ENCODE data around the gene PKIG. TPM values are rescaled to one million over a fixed set of nuclear protein-coding genes. Genes with fewer than 3 reads are reported as not detected.

Gene PKIG
- total RNA-seq, 1 experiment from 2014 or later, result 66.3 TPM

DNA sequence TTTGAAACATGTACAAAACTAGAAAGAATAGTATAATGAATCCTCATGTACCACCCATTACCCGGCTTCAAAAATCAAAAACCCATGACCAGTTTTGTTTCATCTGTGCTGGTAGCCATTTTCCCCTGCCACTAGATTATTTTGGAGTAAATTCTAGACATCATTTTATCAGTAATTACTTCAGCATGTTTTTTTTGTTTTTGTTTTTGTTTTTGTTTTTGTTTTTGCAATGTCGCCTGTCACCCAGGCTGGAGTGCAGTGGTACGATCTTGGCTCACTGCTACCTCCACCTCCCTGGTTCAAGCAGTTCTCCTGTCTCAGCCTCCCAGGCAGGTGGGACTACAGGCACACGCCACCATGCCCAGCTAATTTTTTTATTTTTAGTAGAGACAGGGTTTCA lies 8.0 kb upstream of the PKIG start:
- DNase-seq (ENCODE audit: low read depth, low spot score) (no peak), ATAC-seq (no peak)
- Histone ChIP-seq H3K27me3 (ENCODE audit: control insufficient read depth, insufficient read depth, low read length) (no peaks in the 10 kb centered on the region), H3K4me1 (ENCODE audit: control insufficient read depth, insufficient read depth, low read length) (peaks cover 52% of the 10 kb centered on the region), H3K4me3 (ENCODE audit: low read depth in 2 of 2, low read length in 2 of 2) (no peak overlapping the region), H3K9me3 (ENCODE audit: control insufficient read depth, insufficient read depth, low read depth, low read length) (no peaks in the 10 kb centered on the region), H3K27ac (ENCODE audit: low read length) (peak overlapping the region; percentile 89), H3K36me3 (ENCODE audit: control insufficient read depth, insufficient read depth, low read length) (no peaks in the 10 kb centered on the region)
- TF ChIP-seq TCF7L2 (IDR thresholded peaks at IDR 0.05; ENCODE audit: low read depth, low read length), result no peak
- no peak for TF ChIP-seq CTCF (IDR thresholded peaks at IDR 0.05)
- TF ChIP-seq SIN3A (IDR thresholded peaks at IDR 0.05; ENCODE audit: borderline replicate concordance, insufficient read depth, low read depth, low read length), result no peak
- TF ChIP-seq, protein P1, sequence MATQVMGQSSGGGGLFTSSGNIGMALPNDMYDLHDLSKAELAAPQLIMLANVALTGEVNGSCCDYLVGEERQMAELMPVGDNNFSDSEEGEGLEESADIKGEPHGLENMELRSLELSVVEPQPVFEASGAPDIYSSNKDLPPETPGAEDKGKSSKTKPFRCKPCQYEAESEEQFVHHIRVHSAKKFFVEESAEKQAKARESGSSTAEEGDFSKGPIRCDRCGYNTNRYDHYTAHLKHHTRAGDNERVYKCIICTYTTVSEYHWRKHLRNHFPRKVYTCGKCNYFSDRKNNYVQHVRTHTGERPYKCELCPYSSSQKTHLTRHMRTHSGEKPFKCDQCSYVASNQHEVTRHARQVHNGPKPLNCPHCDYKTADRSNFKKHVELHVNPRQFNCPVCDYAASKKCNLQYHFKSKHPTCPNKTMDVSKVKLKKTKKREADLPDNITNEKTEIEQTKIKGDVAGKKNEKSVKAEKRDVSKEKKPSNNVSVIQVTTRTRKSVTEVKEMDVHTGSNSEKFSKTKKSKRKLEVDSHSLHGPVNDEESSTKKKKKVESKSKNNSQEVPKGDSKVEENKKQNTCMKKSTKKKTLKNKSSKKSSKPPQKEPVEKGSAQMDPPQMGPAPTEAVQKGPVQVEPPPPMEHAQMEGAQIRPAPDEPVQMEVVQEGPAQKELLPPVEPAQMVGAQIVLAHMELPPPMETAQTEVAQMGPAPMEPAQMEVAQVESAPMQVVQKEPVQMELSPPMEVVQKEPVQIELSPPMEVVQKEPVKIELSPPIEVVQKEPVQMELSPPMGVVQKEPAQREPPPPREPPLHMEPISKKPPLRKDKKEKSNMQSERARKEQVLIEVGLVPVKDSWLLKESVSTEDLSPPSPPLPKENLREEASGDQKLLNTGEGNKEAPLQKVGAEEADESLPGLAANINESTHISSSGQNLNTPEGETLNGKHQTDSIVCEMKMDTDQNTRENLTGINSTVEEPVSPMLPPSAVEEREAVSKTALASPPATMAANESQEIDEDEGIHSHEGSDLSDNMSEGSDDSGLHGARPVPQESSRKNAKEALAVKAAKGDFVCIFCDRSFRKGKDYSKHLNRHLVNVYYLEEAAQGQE (IDR thresholded peaks at IDR 0.05; ENCODE audit: insufficient read depth in 1 of 2, low read depth in 2 of 2, low read length in 1 of 2), result no peak
- TF ChIP-seq POLR2AphosphoS5 (IDR thresholded peaks at IDR 0.05; ENCODE audit: low read depth, low read length), result no peak
- CTCF ChIA-PET, result interaction anchor here (2.0 kb wide), 1 partner anchor 36 kb away, joined by 10 read pairs; no protein-coding TSS in a partner anchor
- intact Hi-C loops (cut with micrococcal nuclease; ENCODE audit: unreplicated experiment) (no loop called here), in situ Hi-C loops (cut with HindIII; ENCODE audit: low pct_unique_long_range_greater_than_20kb, low sequenced_read_pairs) (no loop called here)
- POLR2A ChIA-PET, result no interaction called here
- BruUV-seq (replicated peaks), result no TSS peak

GRCh38 chr20:44576297-44576696 lies 6.1 kb upstream of the PKIG start:
- no peak overlapping the region for H3K4me3 ChIP-seq (ENCODE audit: low read depth in 2 of 2, low read length in 2 of 2)
- H3K27me3 ChIP-seq (ENCODE audit: control insufficient read depth, insufficient read depth, low read length), result no peaks in the 10 kb centered on the region
- intact Hi-C loops (cut with micrococcal nuclease; ENCODE audit: unreplicated experiment) (no loop called here), in situ Hi-C loops (cut with HindIII; ENCODE audit: low pct_unique_long_range_greater_than_20kb, low sequenced_read_pairs) (no loop called here)
- no peaks in the 10 kb centered on the region for H3K9me3 ChIP-seq (ENCODE audit: control insufficient read depth, insufficient read depth, low read depth, low read length)
- DNase-seq (ENCODE audit: low read depth, low spot score), result no peak
- peak; percentile 43 for ATAC-seq
- no peaks in the 10 kb centered on the region for H3K36me3 ChIP-seq (ENCODE audit: control insufficient read depth, insufficient read depth, low read length)
- TF ChIP-seq CTCF (IDR thresholded peaks at IDR 0.05) (peak; percentile 67), TCF7L2 (IDR thresholded peaks at IDR 0.05; ENCODE audit: low read depth, low read length) (no peak)
- peaks cover 63% of the 10 kb centered on the region for H3K4me1 ChIP-seq (ENCODE audit: control insufficient read depth, insufficient read depth, low read length)
- ChIA-PET POLR2A (interaction anchor here (0.6 kb wide), 1 partner anchor 105 kb away, joined by 5 read pairs; no protein-coding TSS in a partner anchor), CTCF (interaction anchor here (0.6 to 2.0 kb wide), 5 partner anchors 32 to 209 kb away, joined by 3 to 10 read pairs (median 4); no protein-coding TSS in a partner anchor)
- BruUV-seq (replicated peaks), result no TSS peak
- H3K27ac ChIP-seq (ENCODE audit: low read length), result peak overlapping the region; percentile 78

All from Panc1 (cell line).